H1 (cell line): ENCODE results near the gene TMUB1.

Experiments
- BRCA1 ChIP-seq: IDR thresholded peaks from 2 replicates; pipeline ENCODE4 v1.6.1; 2012; ENCODE audit warnings: low read depth, low read length, improper control_type of control experiment
- EP300 ChIP-seq, 2 experiments: IDR thresholded peaks; 1 replicate in 1 of 2; 2 replicates in 1 of 2; pipeline ENCODE4 v1.6.1; 2011 to 2012; ENCODE audit warnings: low read depth in 2 of 2, low read length in 2 of 2, mild to moderate bottlenecking in 2 of 2, borderline replicate concordance in 1 of 2, inconsistent platforms in 1 of 2, moderate library complexity in 1 of 2
- POLR2A ChIP-seq, 2 experiments: IDR thresholded peaks; 1 replicate in 1 of 2; 2 replicates in 1 of 2; pipeline ENCODE4 v1.6.1; 2011; ENCODE audit warnings: low read depth in 2 of 2, low read length in 2 of 2, mild to moderate bottlenecking in 2 of 2; ENCODE audit errors: control extremely low read depth in 1 of 2
- POLR2AphosphoS5 ChIP-seq: IDR thresholded peaks from 2 replicates; pipeline ENCODE4 v1.6.1; 2011; ENCODE audit warnings: low read depth, low read length
- SRF ChIP-seq: IDR thresholded peaks from 2 replicates; pipeline ENCODE4 v1.6.1; 2011; ENCODE audit warnings: mild to moderate bottlenecking, low read depth, low read length, moderate library complexity
- TEAD4 ChIP-seq: IDR thresholded peaks from 2 replicates; pipeline ENCODE4 v1.6.1; 2012; ENCODE audit warnings: low read depth, low read length, inconsistent platforms, mixed read lengths
- YY1 ChIP-seq: IDR thresholded peaks from 2 replicates; pipeline ENCODE4 v1.6.1; 2011; ENCODE audit warnings: low read depth, mild to moderate bottlenecking, low read length
- TF ChIP-seq, protein P1 (sequence below), 3 experiments: IDR thresholded peaks; 1 replicate in 2 of 3; 2 replicates in 1 of 3; pipeline versions ENCODE4 v1.5.1 to v1.6.1; 2011; ENCODE audit warnings: low read length in 3 of 3, mild to moderate bottlenecking in 3 of 3, inconsistent platforms in 2 of 3, low read depth in 1 of 3, moderate library complexity in 1 of 3; ENCODE audit not compliant: insufficient read depth in 1 of 3; ENCODE audit errors: control extremely low read depth in 1 of 3

DNA sequence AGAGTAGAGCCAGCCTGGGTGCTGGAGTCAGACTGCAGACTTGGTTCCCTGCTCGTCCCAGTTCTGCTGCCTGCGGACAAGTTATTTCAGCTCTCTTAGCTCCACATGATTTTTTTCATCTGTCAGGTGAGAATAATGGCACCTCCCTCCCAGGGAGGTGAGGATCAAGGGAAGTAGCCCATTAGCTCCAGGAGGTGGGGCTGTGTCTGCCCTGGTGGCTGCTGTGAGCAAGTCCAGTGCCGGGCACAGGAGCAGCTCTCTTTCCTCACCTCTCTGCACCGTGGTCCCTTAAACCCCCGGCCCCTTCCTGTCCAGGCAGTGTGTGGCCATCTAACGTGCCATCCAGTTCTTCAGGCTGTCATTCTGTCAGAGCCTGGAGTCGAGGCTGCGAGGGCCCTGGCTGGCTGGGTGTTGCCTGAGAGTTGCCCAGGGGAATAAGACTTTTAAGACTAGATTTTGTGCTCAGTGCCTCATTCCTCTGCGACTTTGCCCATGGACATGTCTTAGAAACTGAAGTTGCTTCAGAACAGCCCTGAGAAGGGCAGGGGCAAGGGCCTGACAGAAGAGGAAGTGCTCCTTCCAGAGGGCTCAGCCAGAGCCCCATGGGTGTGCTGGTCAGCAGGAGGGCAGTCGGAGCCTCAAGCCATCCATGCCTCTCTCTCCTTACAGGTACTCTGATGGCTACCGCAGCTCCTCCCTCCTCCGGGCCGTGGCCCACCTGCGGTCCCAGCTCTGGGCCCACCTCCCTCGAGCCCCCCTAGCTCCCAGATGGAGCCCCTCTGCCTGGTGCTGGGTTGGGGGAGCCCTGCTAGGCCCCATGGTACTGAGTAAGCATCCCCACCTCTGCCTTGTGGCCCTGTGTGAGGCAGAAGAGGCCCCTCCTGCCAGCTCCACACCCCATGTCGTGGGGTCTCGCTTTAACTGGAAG lies 50.1 kb downstream of the TMUB1 start:
- TF ChIP-seq, protein P1, sequence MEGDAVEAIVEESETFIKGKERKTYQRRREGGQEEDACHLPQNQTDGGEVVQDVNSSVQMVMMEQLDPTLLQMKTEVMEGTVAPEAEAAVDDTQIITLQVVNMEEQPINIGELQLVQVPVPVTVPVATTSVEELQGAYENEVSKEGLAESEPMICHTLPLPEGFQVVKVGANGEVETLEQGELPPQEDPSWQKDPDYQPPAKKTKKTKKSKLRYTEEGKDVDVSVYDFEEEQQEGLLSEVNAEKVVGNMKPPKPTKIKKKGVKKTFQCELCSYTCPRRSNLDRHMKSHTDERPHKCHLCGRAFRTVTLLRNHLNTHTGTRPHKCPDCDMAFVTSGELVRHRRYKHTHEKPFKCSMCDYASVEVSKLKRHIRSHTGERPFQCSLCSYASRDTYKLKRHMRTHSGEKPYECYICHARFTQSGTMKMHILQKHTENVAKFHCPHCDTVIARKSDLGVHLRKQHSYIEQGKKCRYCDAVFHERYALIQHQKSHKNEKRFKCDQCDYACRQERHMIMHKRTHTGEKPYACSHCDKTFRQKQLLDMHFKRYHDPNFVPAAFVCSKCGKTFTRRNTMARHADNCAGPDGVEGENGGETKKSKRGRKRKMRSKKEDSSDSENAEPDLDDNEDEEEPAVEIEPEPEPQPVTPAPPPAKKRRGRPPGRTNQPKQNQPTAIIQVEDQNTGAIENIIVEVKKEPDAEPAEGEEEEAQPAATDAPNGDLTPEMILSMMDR (IDR thresholded peaks at IDR 0.05; ENCODE audit: control extremely low read depth in 1 of 3, insufficient read depth in 1 of 3, low read depth in 1 of 3, low read length in 3 of 3), result peak; percentile 41 to 62 (median 47)
- TF ChIP-seq POLR2AphosphoS5 (no peak), YY1 (no peak), SRF (no peak), POLR2A (IDR thresholded peaks at IDR 0.05; ENCODE audit: control extremely low read depth in 1 of 2, low read depth in 2 of 2, low read length in 2 of 2) (no peak), EP300 (IDR thresholded peaks at IDR 0.05; ENCODE audit: borderline replicate concordance in 1 of 2, low read depth in 2 of 2, low read length in 2 of 2) (no peak), TEAD4 (no peak), BRCA1 (no peak)
